ENCODE results near the gene PRSS57. TPM values are rescaled to one million over a fixed set of nuclear protein-coding genes. Genes with fewer than 3 reads are reported as not detected.
"Not testable (repeated sequence)": the region's sequence is repeated elsewhere in the genome, so short reads cannot be mapped to it uniquely, and the experiment has no call there.

PRSS57 gene
- polyA plus RNA-seq, 1 donor (not counting 4 experiments of a cell fraction or from before 2014, with no cell fraction given): not detected

- dilution Hi-C loops (cut with MboI; ENCODE audit: extremely low pct_ligation_motif_present, low sequenced_read_pairs): no loop called here
- H3K36me3 ChIP-seq (ENCODE audit: control insufficient read depth in 2 of 2, extremely low read depth in 1 of 2, insufficient read depth in 2 of 2, low read length in 2 of 2): no peaks in the 10 kb centered on the region
Observed at GRCh38 chr19:731000-731399, 35.7 kb upstream of the PRSS57 start.

GRCh38 chr19:729965-730668, 34.9 kb upstream of the PRSS57 start:
- Histone ChIP-seq H3K9ac (ENCODE audit: control insufficient read depth, extremely low read depth, insufficient read depth, low read length) (no peak overlapping the region), H3K4me1 (ENCODE audit: control insufficient read depth, extremely low read depth, insufficient read depth, low read length) (no peaks in the 10 kb centered on the region), H3K9me1 (ENCODE audit: control insufficient read depth, extremely low read depth, insufficient read depth, low read length) (no peaks in the 10 kb centered on the region), H3K27ac (ENCODE audit: control insufficient read depth, insufficient read depth, low read length) (no peak overlapping the region), H3K4me3 (ENCODE audit: control insufficient read depth in 2 of 3, extremely low read depth in 1 of 3, insufficient read depth in 2 of 3, low read depth in 1 of 3, low read length in 3 of 3) (no peak overlapping the region), H2AFZ (ENCODE audit: control insufficient read depth, low read length) (no peak overlapping the region), H3K9me3 (ENCODE audit: control insufficient read depth, low read depth, low read length) (no peaks in the 10 kb centered on the region), H3K27me3 (ENCODE audit: control insufficient read depth, extremely low read depth, insufficient read depth, low read length) (no peaks in the 10 kb centered on the region), H3K36me3 (ENCODE audit: control insufficient read depth in 2 of 2, extremely low read depth in 1 of 2, insufficient read depth in 2 of 2, low read length in 2 of 2) (no peaks in the 10 kb centered on the region), H3K4me2 (ENCODE audit: control insufficient read depth, extremely low read depth, insufficient read depth, low read depth, low read length) (no peak overlapping the region), H4K20me1 (ENCODE audit: control insufficient read depth, extremely low read depth, insufficient read depth, low read length) (no peaks in the 10 kb centered on the region), H3K79me2 (ENCODE audit: control insufficient read depth, insufficient read depth, low read length) (no peaks in the 10 kb centered on the region)
- dilution Hi-C loops (cut with MboI; ENCODE audit: extremely low pct_ligation_motif_present, low sequenced_read_pairs): no loop called here
- DNase-seq (ENCODE audit: low read depth, low spot score) (no peak), FAIRE-seq (no peak)
- TF ChIP-seq, protein P1, sequence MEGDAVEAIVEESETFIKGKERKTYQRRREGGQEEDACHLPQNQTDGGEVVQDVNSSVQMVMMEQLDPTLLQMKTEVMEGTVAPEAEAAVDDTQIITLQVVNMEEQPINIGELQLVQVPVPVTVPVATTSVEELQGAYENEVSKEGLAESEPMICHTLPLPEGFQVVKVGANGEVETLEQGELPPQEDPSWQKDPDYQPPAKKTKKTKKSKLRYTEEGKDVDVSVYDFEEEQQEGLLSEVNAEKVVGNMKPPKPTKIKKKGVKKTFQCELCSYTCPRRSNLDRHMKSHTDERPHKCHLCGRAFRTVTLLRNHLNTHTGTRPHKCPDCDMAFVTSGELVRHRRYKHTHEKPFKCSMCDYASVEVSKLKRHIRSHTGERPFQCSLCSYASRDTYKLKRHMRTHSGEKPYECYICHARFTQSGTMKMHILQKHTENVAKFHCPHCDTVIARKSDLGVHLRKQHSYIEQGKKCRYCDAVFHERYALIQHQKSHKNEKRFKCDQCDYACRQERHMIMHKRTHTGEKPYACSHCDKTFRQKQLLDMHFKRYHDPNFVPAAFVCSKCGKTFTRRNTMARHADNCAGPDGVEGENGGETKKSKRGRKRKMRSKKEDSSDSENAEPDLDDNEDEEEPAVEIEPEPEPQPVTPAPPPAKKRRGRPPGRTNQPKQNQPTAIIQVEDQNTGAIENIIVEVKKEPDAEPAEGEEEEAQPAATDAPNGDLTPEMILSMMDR (optimal IDR thresholded peaks at IDR 0.05 in 1 of 3, IDR thresholded peaks at IDR 0.05 in 1 of 3, conservative IDR thresholded peaks at IDR 0.05 in 1 of 3; ENCODE audit: extremely low read depth in 1 of 3, insufficient read depth in 2 of 3, low read length in 3 of 3): no peak
- no peak for TF ChIP-seq EZH2 (IDR thresholded peaks at IDR 0.05; ENCODE audit: low read length)

More at GRCh38 chr19:731000-731399, 35.7 kb upstream of the PRSS57 start:
- DNase-seq (ENCODE audit: low read depth, low spot score): no peak
- Histone ChIP-seq H3K27ac (ENCODE audit: control insufficient read depth, insufficient read depth, low read length) (no peak overlapping the region), H3K9me1 (ENCODE audit: control insufficient read depth, extremely low read depth, insufficient read depth, low read length) (no peaks in the 10 kb centered on the region), H3K9ac (ENCODE audit: control insufficient read depth, extremely low read depth, insufficient read depth, low read length) (no peak overlapping the region), H4K20me1 (ENCODE audit: control insufficient read depth, extremely low read depth, insufficient read depth, low read length) (no peaks in the 10 kb centered on the region), H3K79me2 (ENCODE audit: control insufficient read depth, insufficient read depth, low read length) (no peaks in the 10 kb centered on the region), H2AFZ (ENCODE audit: control insufficient read depth, low read length) (no peak overlapping the region), H3K4me3 (ENCODE audit: control insufficient read depth in 2 of 3, extremely low read depth in 1 of 3, insufficient read depth in 2 of 3, low read depth in 1 of 3, low read length in 3 of 3) (no peak overlapping the region), H3K9me3 (ENCODE audit: control insufficient read depth, low read depth, low read length) (no peaks in the 10 kb centered on the region), H3K4me1 (ENCODE audit: control insufficient read depth, extremely low read depth, insufficient read depth, low read length) (no peaks in the 10 kb centered on the region), H3K27me3 (ENCODE audit: control insufficient read depth, extremely low read depth, insufficient read depth, low read length) (no peaks in the 10 kb centered on the region), H3K4me2 (ENCODE audit: control insufficient read depth, extremely low read depth, insufficient read depth, low read depth, low read length) (no peak overlapping the region)
- FAIRE-seq: no peak
- TF ChIP-seq, protein P1 (optimal IDR thresholded peaks at IDR 0.05 in 1 of 3, IDR thresholded peaks at IDR 0.05 in 1 of 3, conservative IDR thresholded peaks at IDR 0.05 in 1 of 3; ENCODE audit: extremely low read depth in 1 of 3, insufficient read depth in 2 of 3, low read length in 3 of 3): no peak
- no peak for TF ChIP-seq EZH2 (IDR thresholded peaks at IDR 0.05; ENCODE audit: low read length)

- H3K36me3 ChIP-seq (ENCODE audit: control insufficient read depth in 2 of 2, extremely low read depth in 1 of 2, insufficient read depth in 2 of 2, low read length in 2 of 2); H3K27me3 ChIP-seq (ENCODE audit: control insufficient read depth, extremely low read depth, insufficient read depth, low read length); H4K20me1 ChIP-seq (ENCODE audit: control insufficient read depth, extremely low read depth, insufficient read depth, low read length); H3K4me1 ChIP-seq (ENCODE audit: control insufficient read depth, extremely low read depth, insufficient read depth, low read length); H3K9me3 ChIP-seq (ENCODE audit: control insufficient read depth, low read depth, low read length); H3K4me2 ChIP-seq (ENCODE audit: control insufficient read depth, extremely low read depth, insufficient read depth, low read depth, low read length); H3K9ac ChIP-seq (ENCODE audit: control insufficient read depth, extremely low read depth, insufficient read depth, low read length); H2AFZ ChIP-seq (ENCODE audit: control insufficient read depth, low read length); H3K27ac ChIP-seq (ENCODE audit: control insufficient read depth, insufficient read depth, low read length); dilution Hi-C loops (cut with MboI; ENCODE audit: extremely low pct_ligation_motif_present, low sequenced_read_pairs); DNase-seq (ENCODE audit: low read depth, low spot score); H3K4me3 ChIP-seq (ENCODE audit: control insufficient read depth in 2 of 3, extremely low read depth in 1 of 3, insufficient read depth in 2 of 3, low read depth in 1 of 3, low read length in 3 of 3); H3K79me2 ChIP-seq (ENCODE audit: control insufficient read depth, insufficient read depth, low read length); H3K9me1 ChIP-seq (ENCODE audit: control insufficient read depth, extremely low read depth, insufficient read depth, low read length); FAIRE-seq: not testable (repeated sequence)
Observed at GRCh38 chr19:729564-729963, 34.3 kb upstream of the PRSS57 start.

Measured in keratinocyte (primary cell).